Measurements from ENCODE around the gene KLHL41. TPM values are rescaled to one million over a fixed set of nuclear protein-coding genes. Genes with fewer than 3 reads are reported as not detected.

Gene KLHL41
- total RNA-seq, 2 experiments from 2014 or later: not detected

DNA sequence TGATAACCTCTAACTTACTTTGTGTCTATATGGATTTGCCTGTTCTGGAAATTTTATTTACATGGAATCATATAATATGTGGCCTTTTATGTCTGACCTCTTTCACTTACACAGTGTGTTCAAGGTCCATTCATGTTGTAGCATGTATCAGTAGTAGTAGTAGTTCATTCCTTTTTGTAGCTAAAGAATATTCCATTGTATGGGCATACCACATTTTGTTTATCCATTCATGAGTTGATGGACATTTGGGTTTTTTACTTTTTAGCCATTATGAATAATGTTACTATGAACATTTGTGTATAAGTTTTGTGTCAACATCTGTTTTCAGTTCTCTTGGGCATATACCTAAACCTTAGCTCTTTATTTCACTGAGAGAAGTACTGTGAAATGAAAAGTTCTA is 18.7 kb upstream of the KLHL41 start:
- DNase-seq (no peak), ATAC-seq (ENCODE audit: poor library complexity) (no peak)
- Histone ChIP-seq H3K9me3 (ENCODE audit: control insufficient read depth in 1 of 2, insufficient read depth in 1 of 2, low read length in 2 of 2) (no peaks in the 10 kb centered on the region), H3K4me1 (ENCODE audit: insufficient read depth, low read length) (no peaks in the 10 kb centered on the region), H3K4me3 (ENCODE audit: low read length) (no peak overlapping the region), H3K27me3 (ENCODE audit: control insufficient read depth in 1 of 2, insufficient read depth in 2 of 2, low read length in 2 of 2) (no peaks in the 10 kb centered on the region), H3K27ac (ENCODE audit: low read depth in 1 of 2, low read length in 2 of 2) (no peak overlapping the region), H3K36me3 (ENCODE audit: insufficient read depth, low read length) (no peaks in the 10 kb centered on the region)
- intact Hi-C loops (cut with DNase I, micrococcal nuclease): no loop called here
- H3K4me1 Mint-ChIP-seq (ENCODE audit: low read depth): no peaks in the 10 kb centered on the region
- H3K27me3 Mint-ChIP-seq: no peaks in the 10 kb centered on the region
- TF ChIP-seq, protein P1, sequence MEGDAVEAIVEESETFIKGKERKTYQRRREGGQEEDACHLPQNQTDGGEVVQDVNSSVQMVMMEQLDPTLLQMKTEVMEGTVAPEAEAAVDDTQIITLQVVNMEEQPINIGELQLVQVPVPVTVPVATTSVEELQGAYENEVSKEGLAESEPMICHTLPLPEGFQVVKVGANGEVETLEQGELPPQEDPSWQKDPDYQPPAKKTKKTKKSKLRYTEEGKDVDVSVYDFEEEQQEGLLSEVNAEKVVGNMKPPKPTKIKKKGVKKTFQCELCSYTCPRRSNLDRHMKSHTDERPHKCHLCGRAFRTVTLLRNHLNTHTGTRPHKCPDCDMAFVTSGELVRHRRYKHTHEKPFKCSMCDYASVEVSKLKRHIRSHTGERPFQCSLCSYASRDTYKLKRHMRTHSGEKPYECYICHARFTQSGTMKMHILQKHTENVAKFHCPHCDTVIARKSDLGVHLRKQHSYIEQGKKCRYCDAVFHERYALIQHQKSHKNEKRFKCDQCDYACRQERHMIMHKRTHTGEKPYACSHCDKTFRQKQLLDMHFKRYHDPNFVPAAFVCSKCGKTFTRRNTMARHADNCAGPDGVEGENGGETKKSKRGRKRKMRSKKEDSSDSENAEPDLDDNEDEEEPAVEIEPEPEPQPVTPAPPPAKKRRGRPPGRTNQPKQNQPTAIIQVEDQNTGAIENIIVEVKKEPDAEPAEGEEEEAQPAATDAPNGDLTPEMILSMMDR (IDR thresholded peaks at IDR 0.05): no peak
- POLR2A ChIA-PET: no interaction called here
- H3K4me3 Mint-ChIP-seq: no peak overlapping the region
- peaks cover 17% of the 10 kb centered on the region for H3K36me3 Mint-ChIP-seq (ENCODE audit: low read depth)
- H3K27ac Mint-ChIP-seq: no peak overlapping the region
- no peaks in the 10 kb centered on the region for H3K9me3 Mint-ChIP-seq
- CTCF ChIA-PET: interaction anchor here (0.6 kb wide), 1 partner anchor 310 kb away, joined by 3 read pairs; no protein-coding TSS in a partner anchor

DNA sequence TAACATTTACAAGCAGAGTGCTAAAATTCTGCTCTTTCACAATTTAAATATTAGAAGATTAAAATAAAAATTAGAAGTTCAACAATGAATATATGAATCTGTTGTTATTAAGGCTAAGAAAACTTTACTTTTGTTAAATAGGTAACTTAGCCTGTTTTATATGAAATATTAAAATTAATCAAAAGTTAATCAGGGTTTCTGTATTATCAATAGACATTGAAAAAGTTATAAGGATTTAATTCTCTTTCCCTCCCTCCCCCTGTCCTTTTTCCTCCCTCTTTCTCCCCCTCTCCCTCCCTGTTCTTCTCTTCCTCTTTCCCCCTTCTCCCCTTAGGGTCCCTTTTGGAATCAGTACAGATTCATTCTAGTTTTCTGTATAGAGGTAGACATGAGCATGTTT is 18.1 kb upstream of the KLHL41 start:
- Mint-ChIP-seq H3K27ac (no peak overlapping the region), H3K4me3 (no peak overlapping the region), H3K4me1 (ENCODE audit: low read depth) (no peaks in the 10 kb centered on the region), H3K36me3 (ENCODE audit: low read depth) (peaks cover 17% of the 10 kb centered on the region), H3K27me3 (no peaks in the 10 kb centered on the region), H3K9me3 (no peaks in the 10 kb centered on the region)
- no peak overlapping the region for H3K4me3 ChIP-seq (ENCODE audit: low read length)
- no peak overlapping the region for H3K27ac ChIP-seq (ENCODE audit: low read depth in 1 of 2, low read length in 2 of 2)
- no peaks in the 10 kb centered on the region for H3K27me3 ChIP-seq (ENCODE audit: control insufficient read depth in 1 of 2, insufficient read depth in 2 of 2, low read length in 2 of 2)
- H3K36me3 ChIP-seq (ENCODE audit: insufficient read depth, low read length): no peaks in the 10 kb centered on the region
- ChIA-PET CTCF (interaction anchor here (0.6 kb wide), 1 partner anchor 309 kb away, joined by 3 read pairs; no protein-coding TSS in a partner anchor), POLR2A (no interaction called here)
- TF ChIP-seq, protein P1 (IDR thresholded peaks at IDR 0.05): no peak
- H3K4me1 ChIP-seq (ENCODE audit: insufficient read depth, low read length): no peaks in the 10 kb centered on the region
- intact Hi-C loops (cut with DNase I, micrococcal nuclease): no loop called here
- no peak for DNase-seq
- H3K9me3 ChIP-seq (ENCODE audit: control insufficient read depth in 1 of 2, insufficient read depth in 1 of 2, low read length in 2 of 2): no peaks in the 10 kb centered on the region
- no peak for ATAC-seq (ENCODE audit: poor library complexity)

GRCh38 chr2:169493360-169493759 is 16.1 kb upstream of the KLHL41 start:
- H3K36me3 ChIP-seq (ENCODE audit: insufficient read depth, low read length): no peaks in the 10 kb centered on the region
- Mint-ChIP-seq H3K36me3 (ENCODE audit: low read depth) (peaks cover 14% of the 10 kb centered on the region), H3K9me3 (no peaks in the 10 kb centered on the region), H3K27ac (no peak overlapping the region), H3K27me3 (no peaks in the 10 kb centered on the region), H3K4me3 (no peak overlapping the region), H3K4me1 (ENCODE audit: low read depth) (no peaks in the 10 kb centered on the region)
- H3K9me3 ChIP-seq (ENCODE audit: control insufficient read depth in 1 of 2, insufficient read depth in 1 of 2, low read length in 2 of 2): no peaks in the 10 kb centered on the region
- no peak for ATAC-seq (ENCODE audit: poor library complexity)
- no peak overlapping the region for H3K4me3 ChIP-seq (ENCODE audit: low read length)
- intact Hi-C loops (cut with DNase I, micrococcal nuclease): no loop called here
- TF ChIP-seq, protein P1 (IDR thresholded peaks at IDR 0.05): no peak
- DNase-seq: no peak
- H3K27me3 ChIP-seq (ENCODE audit: control insufficient read depth in 1 of 2, insufficient read depth in 2 of 2, low read length in 2 of 2): no peaks in the 10 kb centered on the region
- POLR2A ChIA-PET: interaction anchor here (0.8 kb wide), 1 partner anchor 12 kb away, joined by 3 read pairs; no protein-coding TSS in a partner anchor
- H3K4me1 ChIP-seq (ENCODE audit: insufficient read depth, low read length): no peaks in the 10 kb centered on the region
- no peak overlapping the region for H3K27ac ChIP-seq (ENCODE audit: low read depth in 1 of 2, low read length in 2 of 2)
- CTCF ChIA-PET: interaction anchor here (1.4 kb wide), 1 partner anchor 21 kb away, joined by 3 read pairs; no protein-coding TSS in a partner anchor
